GM18519 (cell line): ENCODE measurements around the gene PI16.

Experiments used
- ATAC-seq: cut with Tn5 transposase; IDR thresholded peaks from one replicate; pipeline ENCODE4 v1.9.1; 2021; ENCODE audit warnings: mild to moderate bottlenecking, moderate library complexity; ENCODE audit not compliant: unreplicated experiment, low FRiP score

PI16 gene

DNA sequence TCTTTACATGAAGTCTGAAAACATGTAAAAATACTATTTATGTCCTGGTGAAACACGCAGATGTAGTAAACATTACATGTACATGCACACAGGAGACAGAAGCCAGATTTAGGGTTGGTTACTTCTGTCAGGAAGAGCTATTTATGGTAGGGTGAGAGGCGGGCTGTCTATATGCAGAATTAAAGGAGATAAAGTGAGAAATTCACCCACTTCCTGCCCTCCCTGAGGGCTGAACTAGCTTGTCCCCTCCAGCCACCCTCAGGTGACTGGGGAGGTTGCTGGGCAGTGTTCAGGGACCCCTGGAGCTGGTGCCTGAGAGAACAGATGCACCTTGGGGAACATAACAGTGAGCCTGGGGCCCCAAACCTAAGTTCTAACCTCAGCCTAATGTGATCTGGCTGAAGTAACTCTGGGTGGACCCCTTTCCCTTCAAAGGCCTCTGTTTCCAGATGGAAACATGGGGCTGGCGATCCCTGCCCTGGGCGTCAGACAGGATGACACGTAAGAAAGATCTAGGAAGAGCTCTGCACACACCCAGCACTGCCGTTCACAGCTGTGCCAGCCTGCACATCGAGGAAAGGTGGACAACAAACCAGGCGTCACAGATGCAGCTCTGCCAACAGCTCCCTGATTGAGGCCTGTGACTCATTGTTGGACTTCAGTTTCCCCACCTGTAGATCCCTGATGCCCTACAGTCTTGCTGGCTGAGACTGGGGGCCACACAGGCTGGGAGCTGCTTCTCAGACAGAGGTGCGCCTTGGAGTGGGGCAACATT lies 1.3 kb downstream of the PI16 start:
- ATAC-seq = no peak

DNA sequence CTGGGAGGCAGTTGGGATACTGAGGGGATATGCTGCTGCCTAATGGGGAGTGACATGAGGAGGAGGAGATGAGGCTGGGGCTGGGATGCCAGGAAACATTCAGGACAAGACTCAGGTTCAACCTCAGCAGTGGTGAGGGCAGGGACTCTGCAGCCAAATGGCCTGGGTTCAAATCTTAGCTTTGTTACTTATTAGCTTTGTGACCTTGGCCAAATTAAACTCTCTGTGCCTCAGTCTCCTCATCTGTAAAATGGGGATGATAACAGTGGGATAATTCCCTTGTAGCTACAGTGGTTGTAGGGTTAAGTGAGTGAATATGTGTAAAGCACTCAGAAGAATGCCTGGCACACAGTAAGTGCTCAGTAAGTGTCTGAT lies 1.9 kb downstream of the PI16 start:
- ATAC-seq = no peak

DNA sequence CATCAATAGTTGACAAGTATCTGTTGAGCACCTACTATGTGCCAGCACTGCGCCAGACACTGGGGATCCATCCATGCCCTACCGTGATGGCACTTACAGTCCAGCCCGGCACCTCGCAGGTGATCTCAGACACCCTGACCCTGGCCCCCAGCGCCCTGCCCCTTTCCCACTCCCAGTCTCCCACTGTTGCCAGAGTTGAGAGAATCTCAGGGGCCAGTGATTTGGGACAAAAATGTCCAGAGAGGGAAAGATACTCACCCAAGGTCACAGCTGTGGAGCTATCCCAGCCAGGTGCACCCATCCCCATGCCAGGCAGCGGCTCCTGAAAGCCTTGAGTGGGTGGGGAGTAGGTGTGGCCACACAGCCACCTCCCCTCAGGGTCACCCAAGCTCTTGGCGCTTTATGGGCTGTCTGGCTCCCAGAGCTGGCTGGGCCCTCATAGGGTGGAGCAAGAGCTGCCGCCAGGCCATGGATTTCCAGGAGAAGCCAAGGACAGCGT lies 3.3 kb downstream of the PI16 start:
- no peak for ATAC-seq

DNA sequence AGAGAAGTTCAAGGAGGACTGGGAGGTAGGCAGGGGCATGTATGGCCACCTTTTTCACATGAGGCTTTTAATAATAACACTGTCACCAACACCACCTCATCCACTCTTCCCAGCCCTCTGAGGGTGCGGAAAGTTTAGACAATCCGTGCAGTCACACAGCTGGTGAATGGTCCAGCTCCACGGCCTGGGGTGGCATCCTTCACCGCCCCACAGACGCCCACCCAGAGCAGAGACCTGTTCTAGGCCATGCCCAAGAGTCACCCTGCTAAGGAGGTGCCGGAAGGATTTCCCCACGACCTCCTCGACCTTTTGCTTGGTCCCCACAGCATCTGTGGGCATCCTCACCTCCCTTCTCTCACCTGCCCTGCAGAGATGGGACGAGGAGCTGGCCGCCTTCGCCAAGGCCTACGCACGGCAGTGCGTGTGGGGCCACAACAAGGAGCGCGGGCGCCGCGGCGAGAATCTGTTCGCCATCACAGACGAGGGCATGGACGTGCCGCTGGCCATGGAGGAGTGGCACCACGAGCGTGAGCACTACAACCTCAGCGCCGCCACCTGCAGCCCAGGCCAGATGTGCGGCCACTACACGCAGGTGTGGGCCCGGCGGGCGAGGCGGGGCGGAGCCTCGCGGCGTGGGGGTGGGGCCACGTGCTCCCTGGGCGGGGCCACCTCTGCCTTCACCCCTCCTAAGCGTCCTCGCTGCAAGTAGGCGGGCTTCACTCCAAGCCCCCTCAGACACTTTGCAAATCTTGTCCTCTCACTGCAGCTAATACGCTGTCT lies 4.4 kb downstream of the PI16 start:
- ATAC-seq = no peak

DNA sequence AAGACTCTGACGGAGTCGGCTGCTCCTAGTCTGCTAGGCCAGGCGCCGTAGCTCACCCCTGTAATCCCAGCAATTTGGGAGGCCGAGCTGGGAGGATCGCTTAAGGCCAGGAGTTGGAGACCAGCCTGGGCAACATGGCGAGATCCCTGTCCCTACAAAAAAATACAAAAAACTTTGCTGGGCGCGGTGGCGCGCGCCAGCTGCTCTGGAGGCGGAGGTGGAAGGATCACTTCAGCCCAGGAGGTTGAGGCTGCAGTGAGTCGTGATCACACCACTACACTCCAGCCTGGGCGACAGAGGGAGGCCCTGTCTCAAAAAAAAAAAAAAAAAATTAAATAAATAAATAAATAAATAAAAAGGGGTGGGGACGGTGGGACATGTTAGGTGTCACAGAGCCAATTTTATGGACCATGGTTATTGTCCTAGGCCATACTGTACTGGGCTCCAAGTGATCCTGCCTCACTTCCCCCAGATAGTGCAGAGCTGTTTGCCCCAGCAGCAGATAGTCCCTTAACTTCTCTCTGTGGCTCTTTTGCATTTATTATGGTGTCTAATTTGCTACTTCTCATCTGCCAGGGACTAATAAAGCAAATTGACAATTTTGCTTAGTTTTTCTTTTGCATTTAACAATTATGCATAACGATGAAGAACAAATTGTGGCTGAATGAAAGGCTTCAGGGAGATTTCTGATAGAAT lies 5.2 kb downstream of the PI16 start:
- no peak for ATAC-seq

DNA sequence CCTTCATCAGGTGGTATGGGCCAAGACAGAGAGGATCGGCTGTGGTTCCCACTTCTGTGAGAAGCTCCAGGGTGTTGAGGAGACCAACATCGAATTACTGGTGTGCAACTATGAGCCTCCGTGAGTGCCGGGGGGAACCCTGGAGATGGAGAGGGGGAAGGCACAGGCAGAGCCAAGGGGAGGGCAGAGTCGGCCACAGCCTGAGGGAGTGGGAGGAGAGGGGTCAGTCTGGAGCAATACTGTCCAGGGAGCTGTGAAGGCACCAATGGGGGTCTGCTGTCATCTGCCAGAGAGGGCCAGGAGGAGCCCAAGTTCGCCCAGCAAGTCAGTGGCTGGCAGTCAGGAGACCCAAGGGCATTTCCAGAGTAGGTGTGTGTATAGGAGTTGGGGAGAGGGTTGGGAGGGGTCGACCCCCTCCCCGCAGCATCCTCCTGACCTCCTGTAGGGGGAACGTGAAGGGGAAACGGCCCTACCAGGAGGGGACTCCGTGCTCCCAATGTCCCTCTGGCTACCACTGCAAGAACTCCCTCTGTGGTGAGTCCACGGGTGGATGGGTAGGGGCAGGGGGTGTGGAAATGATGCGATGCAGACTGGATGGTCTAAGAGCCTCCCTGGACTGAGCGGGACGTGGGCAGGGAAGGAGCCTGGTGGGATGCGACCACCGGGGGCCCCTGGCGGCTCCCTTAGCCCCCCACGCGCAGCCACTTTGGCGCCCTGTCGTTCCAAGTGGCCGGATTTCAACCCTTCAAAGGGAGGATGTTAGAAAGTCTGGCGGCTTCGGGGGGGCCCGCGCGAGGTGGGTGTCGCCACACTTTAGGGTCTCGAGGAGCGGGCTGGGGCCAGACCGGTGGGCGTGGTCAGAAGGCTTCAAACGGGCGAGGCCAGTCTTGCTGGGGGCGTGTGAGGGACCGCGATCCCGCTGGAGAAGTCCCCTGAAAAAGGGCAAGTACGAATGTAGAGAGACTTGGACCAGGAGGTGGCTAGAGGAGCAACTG lies 7.2 kb downstream of the PI16 start:
- ATAC-seq = no peak

DNA sequence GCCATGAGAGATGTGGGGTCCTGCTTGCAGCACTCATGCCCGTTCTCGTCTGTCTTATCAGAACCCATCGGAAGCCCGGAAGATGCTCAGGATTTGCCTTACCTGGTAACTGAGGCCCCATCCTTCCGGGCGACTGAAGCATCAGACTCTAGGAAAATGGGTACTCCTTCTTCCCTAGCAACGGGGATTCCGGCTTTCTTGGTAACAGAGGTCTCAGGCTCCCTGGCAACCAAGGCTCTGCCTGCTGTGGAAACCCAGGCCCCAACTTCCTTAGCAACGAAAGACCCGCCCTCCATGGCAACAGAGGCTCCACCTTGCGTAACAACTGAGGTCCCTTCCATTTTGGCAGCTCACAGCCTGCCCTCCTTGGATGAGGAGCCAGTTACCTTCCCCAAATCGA lies 8.3 kb downstream of the PI16 start:
- no peak for ATAC-seq

DNA sequence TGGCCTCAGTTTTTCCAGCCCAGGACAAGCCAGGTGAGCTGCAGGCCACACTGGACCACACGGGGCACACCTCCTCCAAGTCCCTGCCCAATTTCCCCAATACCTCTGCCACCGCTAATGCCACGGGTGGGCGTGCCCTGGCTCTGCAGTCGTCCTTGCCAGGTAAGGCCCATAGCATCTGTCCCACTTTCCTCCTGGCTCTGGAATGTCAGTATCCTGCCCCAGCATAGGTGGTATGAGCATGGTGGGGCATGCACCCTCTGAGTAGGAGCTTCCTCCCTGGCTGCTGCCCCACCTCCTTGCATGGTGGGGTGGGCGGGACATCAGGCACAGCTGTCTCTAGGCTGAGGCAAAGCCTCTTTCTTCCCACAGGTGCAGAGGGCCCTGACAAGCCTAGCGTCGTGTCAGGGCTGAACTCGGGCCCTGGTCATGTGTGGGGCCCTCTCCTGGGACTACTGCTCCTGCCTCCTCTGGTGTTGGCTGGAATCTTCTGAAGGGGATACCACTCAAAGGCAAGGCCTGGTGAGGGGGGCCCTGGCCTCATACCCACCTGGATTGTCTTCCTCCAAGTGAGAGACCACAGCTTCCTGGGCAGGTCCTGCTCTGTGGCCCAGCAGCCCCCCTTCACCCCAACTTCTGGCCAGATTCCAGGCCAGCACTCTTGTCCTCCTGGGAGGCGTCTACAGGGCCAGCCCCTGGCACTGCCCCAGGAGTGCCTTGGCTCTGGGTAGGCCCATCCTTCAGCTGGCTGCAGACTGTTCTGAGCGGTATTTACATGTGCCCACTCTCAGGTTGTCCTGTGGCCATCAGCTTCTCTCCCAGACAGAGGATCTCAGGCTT lies 9.1 kb downstream of the PI16 start:
- no peak for ATAC-seq

DNA sequence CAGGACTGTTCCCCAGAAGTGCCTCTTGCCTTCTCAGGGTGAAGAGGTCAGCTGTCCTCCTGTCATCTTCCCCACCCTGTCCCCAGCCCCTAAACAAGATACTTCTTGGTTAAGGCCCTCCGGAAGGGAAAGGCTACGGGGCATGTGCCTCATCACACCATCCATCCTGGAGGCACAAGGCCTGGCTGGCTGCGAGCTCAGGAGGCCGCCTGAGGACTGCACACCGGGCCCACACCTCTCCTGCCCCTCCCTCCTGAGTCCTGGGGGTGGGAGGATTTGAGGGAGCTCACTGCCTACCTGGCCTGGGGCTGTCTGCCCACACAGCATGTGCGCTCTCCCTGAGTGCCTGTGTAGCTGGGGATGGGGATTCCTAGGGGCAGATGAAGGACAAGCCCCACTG lies 9.8 kb downstream of the PI16 start:
- no peak for ATAC-seq

DNA sequence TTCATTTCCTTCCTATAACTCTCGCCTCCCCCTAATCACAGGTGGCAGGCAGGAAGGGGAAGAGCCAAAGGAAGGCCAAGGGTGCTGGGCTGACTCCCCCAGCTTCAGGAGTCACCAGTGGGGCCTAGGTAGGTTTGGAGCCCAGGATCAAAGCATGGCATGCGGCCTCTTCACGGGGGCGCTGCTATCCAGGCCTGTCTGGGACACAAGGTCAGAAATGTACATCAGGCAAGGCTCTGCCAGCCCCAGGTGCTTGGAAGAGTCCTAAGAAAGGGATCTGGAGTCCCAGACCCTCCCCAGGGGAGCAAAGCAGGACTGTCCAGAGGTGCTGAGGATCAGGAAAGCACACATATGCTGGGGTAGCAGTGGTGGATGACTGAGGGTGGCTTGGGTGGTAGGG lies 10.4 kb downstream of the PI16 start:
- no peak for ATAC-seq

DNA sequence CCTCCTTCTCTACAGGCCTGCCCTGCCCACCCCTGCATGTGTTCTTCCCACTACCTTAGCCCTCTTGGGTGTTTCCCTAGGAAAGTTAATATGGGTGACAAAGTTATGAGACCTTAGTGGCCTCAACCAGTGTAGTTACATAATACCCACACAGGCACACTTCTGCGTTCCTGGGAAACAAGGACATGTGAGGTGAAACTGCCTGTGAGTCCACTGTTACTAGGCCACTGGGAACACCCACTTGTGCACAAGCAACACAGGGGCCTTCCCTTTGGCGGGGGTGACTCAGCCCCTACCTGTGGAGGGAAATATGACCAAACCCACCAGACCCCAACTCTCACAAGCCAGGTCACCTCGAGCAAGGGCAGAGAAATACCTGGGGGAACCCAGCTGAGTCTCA lies 12.8 kb downstream of the PI16 start:
- ATAC-seq = no peak

DNA sequence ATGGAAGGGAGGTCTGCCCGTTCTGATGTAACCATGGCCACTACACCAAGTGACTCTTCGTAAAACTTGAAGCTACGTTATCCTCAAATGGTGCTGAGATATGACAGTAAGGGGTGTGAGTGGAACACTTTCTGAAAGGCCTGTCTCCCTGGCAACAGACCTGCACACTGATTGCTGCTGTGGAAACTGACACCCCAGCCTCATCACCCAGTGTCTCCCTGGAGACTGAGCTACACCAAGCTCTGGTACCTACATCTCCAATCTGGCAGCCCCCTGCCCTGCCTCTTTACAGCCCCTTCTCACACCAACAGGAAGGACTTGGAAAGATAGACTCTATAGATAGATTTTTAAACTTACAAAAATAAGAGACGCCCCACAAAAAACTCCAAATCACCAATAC lies 13.2 kb downstream of the PI16 start:
- no peak for ATAC-seq

DNA sequence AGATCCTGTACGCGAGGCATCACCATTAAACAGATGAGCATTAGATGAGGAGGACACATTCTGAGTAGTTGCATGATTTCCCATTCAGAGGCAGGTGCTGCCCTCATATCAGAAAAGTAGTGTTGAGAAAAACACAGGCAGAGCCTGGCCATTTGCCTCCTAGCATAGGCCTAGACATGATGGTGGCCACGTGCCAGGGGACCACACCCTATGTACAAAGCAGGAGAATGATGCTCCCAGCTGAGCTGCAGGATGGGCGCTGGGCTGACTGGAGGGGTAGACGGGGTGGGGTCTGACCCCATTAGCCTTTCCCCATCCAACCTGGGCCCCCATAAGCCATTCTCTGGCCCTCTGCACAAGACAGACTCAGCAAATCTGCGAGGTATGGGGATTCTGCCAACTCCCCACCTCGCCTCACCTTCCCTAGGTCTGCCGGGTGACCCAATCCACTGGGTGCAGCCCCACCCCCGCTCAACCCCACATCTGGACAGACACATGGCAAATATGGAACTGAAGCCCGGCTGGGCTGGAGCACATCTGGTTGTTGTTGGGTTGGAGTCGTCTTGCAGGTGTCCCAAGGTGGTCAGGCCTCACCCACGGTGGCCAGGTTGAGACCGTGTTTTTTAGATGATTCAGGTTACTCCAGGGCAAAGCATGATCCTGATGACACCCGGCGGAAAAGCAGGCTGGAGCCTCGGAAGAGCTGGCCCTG lies 13.9 kb downstream of the PI16 start:
- ATAC-seq = no peak

DNA sequence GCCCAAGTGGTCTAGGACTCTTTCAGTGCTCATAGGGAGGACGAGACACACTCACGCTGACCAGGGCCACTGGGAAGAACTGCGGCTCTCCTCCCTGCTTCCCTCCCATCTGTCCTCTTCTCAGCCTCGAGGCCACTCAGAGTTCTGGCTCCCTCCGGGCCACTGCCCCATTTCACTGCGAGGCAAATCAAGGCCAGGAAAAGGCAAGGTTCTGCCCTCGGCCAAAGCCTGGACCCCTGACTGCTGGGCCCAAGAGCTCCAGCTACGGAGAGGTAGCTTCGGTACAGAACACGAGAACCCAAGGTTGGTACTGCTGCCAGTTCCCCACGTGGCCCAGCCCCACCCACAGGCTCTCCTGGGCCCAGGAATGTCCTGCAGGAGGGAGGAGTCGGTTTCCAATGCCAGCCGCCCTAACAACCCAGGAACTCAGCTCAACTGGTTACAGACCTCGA lies 14.7 kb downstream of the PI16 start:
- ATAC-seq = no peak

DNA sequence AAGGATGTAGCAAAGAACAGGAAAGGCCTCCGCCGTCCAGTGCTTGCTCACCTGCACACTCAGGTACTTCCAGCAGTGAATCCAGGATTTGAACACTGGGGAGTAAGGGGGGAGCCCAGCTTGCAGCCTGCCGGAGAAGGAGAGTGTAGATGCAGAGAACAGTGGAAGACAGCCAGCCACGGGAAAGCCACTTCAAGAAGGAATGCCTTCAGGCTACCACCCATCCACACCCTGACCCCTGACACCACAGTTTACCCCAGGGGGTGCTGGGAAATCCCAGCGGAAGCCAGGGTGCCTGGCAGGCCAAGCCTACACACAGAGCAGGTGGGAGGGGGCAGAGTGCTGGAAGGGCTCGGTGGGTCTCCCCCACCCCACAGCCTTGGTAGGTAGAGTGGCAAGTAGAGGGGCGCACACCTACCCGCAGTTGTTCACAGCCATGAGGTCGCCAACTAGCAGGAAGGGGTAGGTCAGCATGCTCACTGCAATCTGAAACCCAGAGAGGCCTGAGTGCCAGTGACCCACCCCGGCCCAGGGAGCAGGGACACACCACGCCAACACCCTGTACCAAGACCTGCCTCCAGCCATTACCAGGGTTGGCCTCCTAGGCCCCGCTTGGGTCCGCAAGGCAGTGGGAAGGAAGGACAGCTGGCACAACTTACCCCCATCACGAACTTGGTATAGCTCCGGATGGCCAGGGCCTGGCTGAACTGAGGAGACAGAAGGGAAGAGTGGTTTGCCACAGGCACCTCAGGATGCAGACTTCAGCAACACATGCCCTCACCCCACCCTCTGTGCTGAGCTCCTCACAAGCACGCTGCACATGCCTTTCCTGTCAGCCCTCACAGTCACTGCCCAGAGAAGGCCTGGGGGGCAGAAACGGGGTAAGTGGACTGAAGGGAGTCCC lies 15.7 kb downstream of the PI16 start:
- ATAC-seq = no peak

DNA sequence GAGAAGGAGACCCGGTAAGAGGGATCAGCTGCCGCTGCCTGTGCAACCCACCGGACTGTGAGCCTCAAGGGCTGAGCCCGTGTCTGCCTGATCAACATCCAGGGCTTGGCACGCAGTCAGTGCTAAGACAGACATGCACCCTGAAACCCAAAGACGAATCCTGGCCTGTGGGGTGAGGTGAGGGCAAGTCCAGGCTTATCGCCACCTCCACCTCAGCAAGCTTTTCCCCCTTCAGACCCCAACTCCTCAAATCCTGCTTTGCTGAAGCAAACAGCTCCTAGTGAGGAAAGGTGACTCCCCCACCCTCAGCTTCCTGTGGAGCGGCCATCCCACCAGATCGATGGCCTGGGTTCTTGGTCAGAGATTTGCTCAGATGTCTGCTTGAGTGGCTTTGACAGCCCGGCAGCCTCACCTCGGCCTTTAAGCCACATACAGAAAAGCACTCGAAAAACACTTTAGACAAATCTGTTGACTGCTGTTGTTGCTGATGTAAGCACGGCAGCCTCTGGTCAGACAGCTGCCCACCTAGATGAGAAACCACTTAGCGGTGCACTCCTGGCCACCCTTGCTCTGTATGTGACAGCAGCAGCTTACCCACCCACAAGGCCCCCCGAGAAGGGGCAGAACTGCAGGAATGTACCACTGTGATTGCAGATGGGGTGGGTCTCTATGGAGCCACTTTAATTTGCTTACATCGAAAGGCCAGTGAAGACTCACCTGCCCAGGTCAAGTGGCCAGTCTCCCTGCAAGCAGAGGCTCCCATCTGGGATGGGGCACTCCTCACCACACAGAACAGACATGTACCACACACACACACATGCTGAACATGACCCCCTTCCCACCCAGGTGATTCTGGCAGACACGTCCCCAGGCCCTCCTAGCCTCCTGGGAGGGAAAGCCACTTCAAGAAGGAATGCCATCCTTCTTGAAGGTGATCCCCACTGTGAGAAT lies 16.6 kb downstream of the PI16 start:
- no peak for ATAC-seq
